ENCODE data around the gene ZFAND3.

DNA sequence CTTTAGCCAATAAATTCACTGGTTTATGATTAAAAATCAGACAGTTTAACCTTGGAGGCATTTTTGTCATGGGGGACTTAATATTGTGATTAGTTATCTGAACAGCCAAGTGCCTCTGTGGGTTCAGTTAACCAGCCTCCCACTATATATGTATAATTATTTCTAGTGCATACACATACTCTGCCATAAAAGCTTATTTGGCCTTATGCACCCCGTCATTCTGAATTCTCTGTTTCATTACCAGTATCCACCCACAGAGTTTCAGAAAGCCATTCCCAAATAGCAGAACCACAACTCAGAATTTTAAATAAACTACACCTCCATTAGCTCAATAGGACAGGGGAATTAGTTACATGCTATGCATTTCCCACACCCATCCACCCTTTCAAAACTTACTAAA lies 279.7 kb downstream of the ZFAND3 start:
- TF ChIP-seq, protein P1, sequence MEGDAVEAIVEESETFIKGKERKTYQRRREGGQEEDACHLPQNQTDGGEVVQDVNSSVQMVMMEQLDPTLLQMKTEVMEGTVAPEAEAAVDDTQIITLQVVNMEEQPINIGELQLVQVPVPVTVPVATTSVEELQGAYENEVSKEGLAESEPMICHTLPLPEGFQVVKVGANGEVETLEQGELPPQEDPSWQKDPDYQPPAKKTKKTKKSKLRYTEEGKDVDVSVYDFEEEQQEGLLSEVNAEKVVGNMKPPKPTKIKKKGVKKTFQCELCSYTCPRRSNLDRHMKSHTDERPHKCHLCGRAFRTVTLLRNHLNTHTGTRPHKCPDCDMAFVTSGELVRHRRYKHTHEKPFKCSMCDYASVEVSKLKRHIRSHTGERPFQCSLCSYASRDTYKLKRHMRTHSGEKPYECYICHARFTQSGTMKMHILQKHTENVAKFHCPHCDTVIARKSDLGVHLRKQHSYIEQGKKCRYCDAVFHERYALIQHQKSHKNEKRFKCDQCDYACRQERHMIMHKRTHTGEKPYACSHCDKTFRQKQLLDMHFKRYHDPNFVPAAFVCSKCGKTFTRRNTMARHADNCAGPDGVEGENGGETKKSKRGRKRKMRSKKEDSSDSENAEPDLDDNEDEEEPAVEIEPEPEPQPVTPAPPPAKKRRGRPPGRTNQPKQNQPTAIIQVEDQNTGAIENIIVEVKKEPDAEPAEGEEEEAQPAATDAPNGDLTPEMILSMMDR (IDR thresholded peaks at IDR 0.05) = no peak
- TF ChIP-seq POLR2A (IDR thresholded peaks at IDR 0.05) = no peak

All from testis (tissue), 2 donors.